Omental fat pad (tissue), 4 donors: Measurements from ENCODE around the gene HELLS. TPM values are rescaled to one million over a fixed set of nuclear protein-coding genes. Genes with fewer than 3 reads are reported as not detected.

ENCODE experiments used
- ATAC-seq: fragments of 150-250 bp; one replicate; pipeline ENCODE4 v1.9.1; 2016; ENCODE audit warnings: mild to moderate bottlenecking, moderate library complexity; ENCODE audit not compliant: low FRiP score
- DNase-seq: peaks from one replicate; pipeline ENCODE4 v3.0.0-alpha.2; 2019; ENCODE audit warnings: low spot score
- total RNA-seq, 4 donors: library from RNA; depleted of rRNA; stranded (reverse); fragments of >200 nt; gene quantifications; one replicate each; pipeline ENCODE4 v1.1.0, GENCODE V29; 2016
- TF ChIP-seq, protein P1 (sequence below), 3 donors: fragments of 450-650 bp; IDR thresholded peaks; one replicate each; pipeline ENCODE4 v1.5.1; 2016 to 2017; ENCODE audit warnings: antibody characterized with exemption in 3 of 3, mild to moderate bottlenecking in 3 of 3, moderate library complexity in 2 of 3

The HELLS gene
- total RNA-seq: 1 to 10 TPM; 1.2 to 5.9 (median 3.1) TPM

DNA sequence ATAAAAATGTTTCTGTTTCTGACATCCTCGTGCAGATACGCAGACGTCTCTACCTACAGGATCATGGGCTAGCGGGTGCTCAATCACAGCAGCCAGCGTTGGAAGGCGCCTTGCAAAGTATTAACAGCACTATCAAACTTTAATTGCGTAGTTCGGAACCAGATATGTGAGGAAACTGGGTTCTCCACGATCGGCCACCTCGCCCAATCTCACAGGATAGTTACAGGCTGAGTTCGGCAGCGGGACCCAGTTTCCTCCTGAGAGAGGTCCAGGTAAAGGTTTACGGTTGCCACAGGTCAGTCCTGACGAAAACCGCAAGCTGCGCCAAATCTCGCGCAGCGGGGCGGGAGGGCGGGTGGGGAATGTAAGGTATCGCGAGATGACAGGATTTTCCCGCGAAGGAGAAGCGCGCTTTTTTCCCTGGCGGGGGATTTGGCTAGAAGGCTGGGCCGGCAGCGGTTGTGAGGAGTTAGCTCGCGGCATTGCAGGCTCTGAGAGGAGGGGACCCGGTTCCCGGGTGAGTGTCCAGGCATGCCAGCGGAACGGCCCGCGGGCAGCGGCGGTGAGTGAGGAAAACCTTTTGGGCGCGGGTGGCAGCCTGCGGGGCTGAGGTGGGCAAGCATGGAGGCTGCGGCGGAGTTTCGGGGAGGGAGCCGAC, at the start of gene HELLS:
TSS of gene HELLS (plus strand) at position 398 of the 658 bp plus-strand sequence. CDS start at position 532, 134 bp downstream.
- ATAC-seq: peak; percentile 85
- TF ChIP-seq, protein P1, sequence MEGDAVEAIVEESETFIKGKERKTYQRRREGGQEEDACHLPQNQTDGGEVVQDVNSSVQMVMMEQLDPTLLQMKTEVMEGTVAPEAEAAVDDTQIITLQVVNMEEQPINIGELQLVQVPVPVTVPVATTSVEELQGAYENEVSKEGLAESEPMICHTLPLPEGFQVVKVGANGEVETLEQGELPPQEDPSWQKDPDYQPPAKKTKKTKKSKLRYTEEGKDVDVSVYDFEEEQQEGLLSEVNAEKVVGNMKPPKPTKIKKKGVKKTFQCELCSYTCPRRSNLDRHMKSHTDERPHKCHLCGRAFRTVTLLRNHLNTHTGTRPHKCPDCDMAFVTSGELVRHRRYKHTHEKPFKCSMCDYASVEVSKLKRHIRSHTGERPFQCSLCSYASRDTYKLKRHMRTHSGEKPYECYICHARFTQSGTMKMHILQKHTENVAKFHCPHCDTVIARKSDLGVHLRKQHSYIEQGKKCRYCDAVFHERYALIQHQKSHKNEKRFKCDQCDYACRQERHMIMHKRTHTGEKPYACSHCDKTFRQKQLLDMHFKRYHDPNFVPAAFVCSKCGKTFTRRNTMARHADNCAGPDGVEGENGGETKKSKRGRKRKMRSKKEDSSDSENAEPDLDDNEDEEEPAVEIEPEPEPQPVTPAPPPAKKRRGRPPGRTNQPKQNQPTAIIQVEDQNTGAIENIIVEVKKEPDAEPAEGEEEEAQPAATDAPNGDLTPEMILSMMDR (IDR thresholded peaks at IDR 0.05): no peak
- DNase-seq: peak; percentile 43

DNA sequence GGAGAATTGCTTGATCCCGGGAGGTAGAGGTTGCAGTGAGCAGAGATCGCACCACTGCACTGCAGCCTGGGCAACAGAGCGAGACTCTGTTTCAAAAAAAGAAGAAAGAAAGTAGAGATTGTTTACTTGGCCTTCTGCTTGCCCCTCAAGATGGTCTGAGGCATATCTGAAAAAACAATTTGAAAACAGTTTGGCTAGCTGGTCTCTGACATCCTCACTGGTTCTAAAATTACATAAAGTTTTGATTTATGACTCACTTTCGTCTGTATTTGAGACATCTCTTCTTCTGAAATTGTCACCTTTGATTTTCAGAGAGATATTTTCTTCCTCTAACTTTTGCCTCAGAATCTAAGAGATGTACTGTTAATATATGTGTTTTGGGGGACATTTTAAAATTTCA, 49.6 kb upstream of the HELLS start:
- no peak for ATAC-seq
- TF ChIP-seq, protein P1 (IDR thresholded peaks at IDR 0.05): no peak
- no peak for DNase-seq

DNA sequence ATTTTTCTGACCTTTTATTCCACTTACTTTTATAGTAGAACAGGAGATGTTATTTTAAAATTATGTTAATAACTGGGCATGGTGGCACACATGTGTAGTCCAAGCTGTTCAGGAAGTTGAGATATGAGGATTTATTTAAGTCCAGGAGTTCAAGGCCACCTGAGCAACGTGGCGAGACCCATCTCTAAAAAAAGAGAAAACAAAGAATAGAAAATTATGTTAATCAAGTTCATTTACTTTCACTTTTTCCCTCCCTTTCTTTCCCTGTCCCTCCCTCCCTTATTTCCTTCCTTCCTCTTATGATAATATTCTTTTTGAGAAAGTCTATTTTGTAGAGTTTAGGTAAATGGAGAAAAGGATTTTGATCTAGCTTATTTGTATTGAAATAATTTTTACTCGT, 48.9 kb upstream of the HELLS start:
- TF ChIP-seq, protein P1 (IDR thresholded peaks at IDR 0.05): no peak
- DNase-seq: no peak
- ATAC-seq: no peak

DNA sequence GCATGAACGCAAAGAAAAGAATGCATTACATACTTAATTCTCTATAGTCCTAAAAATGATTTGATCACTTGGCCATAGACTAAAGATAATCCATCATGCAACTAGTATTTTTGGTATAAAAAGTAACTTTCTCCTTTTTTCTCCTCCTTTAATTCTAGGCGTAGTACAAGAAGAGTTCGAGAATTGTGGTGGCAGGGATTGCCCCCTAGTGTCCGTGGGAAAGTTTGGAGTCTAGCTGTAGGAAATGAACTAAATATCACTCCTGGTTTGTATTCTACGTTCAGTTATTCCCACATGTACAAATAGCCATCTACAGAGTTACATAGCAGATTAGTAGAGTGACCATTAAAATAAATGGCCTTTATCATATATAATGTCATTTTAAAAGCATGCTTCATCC, 45.5 kb upstream of the HELLS start:
- no peak for DNase-seq
- TF ChIP-seq, protein P1 (IDR thresholded peaks at IDR 0.05): no peak
- no peak for ATAC-seq

DNA sequence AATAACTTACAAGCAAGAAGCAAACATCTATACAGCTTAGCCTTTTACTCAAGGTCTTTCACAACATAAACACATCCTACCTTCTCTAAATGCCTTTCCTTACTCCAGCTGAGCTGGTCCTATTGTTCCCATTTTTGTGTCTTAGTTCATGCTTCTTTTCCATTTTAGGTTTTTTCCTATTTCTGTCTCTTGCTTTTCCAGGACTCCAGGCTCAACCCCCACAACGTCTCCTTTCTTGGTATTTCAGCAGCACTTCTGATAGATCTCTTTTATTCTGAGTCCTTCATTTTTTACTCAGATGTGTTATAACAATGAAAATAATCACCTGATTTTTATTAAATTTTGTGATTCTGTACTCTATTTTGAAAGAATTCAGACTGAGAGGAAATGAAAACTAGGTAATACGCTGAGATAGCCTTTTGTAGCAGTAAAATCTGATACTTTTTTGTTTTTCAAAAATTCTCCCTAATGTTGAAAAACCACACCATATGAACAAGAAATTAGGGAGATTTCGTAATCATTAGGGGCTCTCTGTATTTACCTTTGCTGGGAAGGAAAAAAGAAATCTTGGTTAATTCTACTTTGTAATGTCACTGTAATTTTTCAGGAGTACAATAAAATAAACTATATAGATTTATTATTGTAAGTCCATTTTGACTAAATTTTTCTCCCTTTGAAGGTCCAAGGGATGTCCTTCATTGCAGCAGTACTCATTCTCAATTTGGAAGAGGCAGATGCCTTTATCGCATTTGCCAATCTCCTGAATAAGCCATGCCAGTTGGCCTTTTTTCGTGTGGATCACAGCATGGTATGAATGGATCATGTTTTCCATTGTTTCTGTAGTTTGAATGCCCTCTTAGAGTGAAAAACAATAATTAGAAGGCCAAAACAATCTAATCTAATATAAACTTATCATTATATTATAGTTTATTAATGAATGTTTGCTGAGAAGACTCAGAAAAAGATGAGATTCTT, 24.0 kb upstream of the HELLS start:
- TF ChIP-seq, protein P1 (IDR thresholded peaks at IDR 0.05): no peak
- DNase-seq: no peak
- no peak for ATAC-seq

DNA sequence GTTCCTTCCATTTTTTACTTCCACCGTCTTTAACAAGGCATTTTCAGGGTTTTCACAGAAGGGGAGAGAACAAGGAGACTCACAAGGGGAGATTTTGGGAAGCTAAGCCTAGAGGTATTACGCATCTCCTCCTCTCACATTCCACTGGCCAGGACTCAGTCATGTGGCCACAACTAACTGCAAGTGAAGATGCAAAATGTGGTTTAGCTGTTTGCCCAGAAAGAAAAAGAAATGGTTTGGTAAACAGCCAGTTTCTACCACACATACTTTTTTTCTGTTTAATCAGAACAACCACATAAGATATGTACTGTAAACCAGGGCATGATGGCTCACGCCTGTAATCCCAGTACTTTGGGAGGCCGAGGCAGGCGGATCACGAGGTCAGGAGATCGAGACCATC, 21.4 kb upstream of the HELLS start:
- TF ChIP-seq, protein P1 (IDR thresholded peaks at IDR 0.05): no peak
- ATAC-seq (no peak), DNase-seq (no peak)
